Heart right ventricle (tissue), 16 donors: ENCODE results near the gene ARHGEF7. TPM values are rescaled to one million over a fixed set of nuclear protein-coding genes. Genes with fewer than 3 reads are reported as not detected.
A peak's percentile ranks its signal among the peaks of the same experiment; 100 is the strongest.

Experiments used
- ATAC-seq, 8 donors: fragments of 200-7000 bp; cut with Tn5 transposase; one replicate each; pipeline ENCODE4 v1.9.1; 2020; ENCODE audit warnings: mild to moderate bottlenecking in 8 of 8, moderate library complexity in 8 of 8, moderate number of reproducible peaks in 1 of 8
- DNase-seq, 2 donors: peaks; one replicate each; pipeline ENCODE4 v3.0.0-alpha.2; 2020
- H3K27ac ChIP-seq, 10 donors: fragments of 200-600 bp; sonication (generic) in 2 of 10; one replicate each; pipeline versions ENCODE4 v1.5.0 to v1.8.0; 2020 to 2022; ENCODE audit warnings: mild to moderate bottlenecking in 3 of 10
- H3K27me3 ChIP-seq, 7 donors: fragments of 200-600 bp; one replicate each; pipeline ENCODE4 v1.8.0; 2021 to 2022; ENCODE audit warnings: mild to moderate bottlenecking in 2 of 7
- H3K36me3 ChIP-seq, 9 donors: fragments of 200-600 bp; sonication (generic) in 1 of 9; one replicate each; pipeline versions ENCODE4 v1.5.0 to v1.8.0; 2020 to 2022; ENCODE audit warnings: mild to moderate bottlenecking in 2 of 9
- H3K4me1 ChIP-seq, 9 donors: fragments of 200-600 bp; sonication (generic) in 1 of 9; one replicate each; pipeline versions ENCODE4 v1.5.0 to v1.8.0; 2020 to 2022; ENCODE audit warnings: mild to moderate bottlenecking in 4 of 9
- H3K4me3 ChIP-seq, 10 donors: fragments of 200-600 bp; sonication (generic) in 2 of 10; one replicate each; pipeline versions ENCODE4 v1.5.0 to v1.8.0; 2020 to 2022; ENCODE audit warnings: mild to moderate bottlenecking in 7 of 10, moderate library complexity in 2 of 10
- H3K9me3 ChIP-seq, 11 donors: fragments of 200-600 bp in 10 of 11; sonication (generic) in 2 of 11; one replicate each; pipeline versions ENCODE4 v1.5.0 to v1.8.0; 2013 to 2022; ENCODE audit warnings: mild to moderate bottlenecking in 2 of 11, control low read depth in 1 of 11, moderate library complexity in 1 of 11
- WGBS, 2 donors: extraction: QIAGEN DNeasy Blood & Tissue Kit; methylation state at CpG; one replicate each; pipeline ENCODE4 v1.1.7; 2013; ENCODE audit warnings: inconsistent platforms in 1 of 2; 5-methylcytosine and 5-hydroxymethylcytosine counted together
- intact Hi-C, 10 donors: fragments of 100-400 bp; cut with DNase I; formaldehyde crosslinking; loops; one replicate each; pipeline versions ENCODE4 v1.11.1 to v1.14.2; 2022
- polyA plus RNA-seq, 2 donors: library from polyadenylated mRNA; stranded (reverse); fragments of 200-250 nt; gene quantifications; one replicate each; pipeline ENCODE4 v1.2.3, GENCODE V29; 2013
- total RNA-seq, 10 donors: library from RNA; stranded (reverse); fragmentation: NEBNext Ultra II Directional in 3 of 10; extraction: Animal tissue kit (Norgen Biotek cat#: 25700) in 3 of 10; gene quantifications; one replicate each; pipeline versions ENCODE4 v1.2.1 to v1.2.4, GENCODE V29; 2021 to 2023
- TF ChIP-seq, protein P1 (sequence below), 9 donors: fragments of 200-600 bp; sonication (generic) in 2 of 9; IDR thresholded peaks; one replicate each; pipeline versions ENCODE4 v1.5.0 to v1.8.0; 2021 to 2022; ENCODE audit warnings: antibody characterized with exemption in 9 of 9, mild to moderate bottlenecking in 5 of 9, moderate library complexity in 1 of 9
- donor health status: Arrhythmogenic right ventricular cardiomyopathy.
- donor health status: ischemic (EF 13 %, LVEDD 7.1; RV severe dilation, severe dysfunction).
- donor health status: healthy with polysubstance abuse.
- donor health status: DM: no; HTN: yes; CAD: no.
- donor health status: DM: no; HTN: no; CAD: no.
- donor health status: ischemic (EF 25% LVEDD 6.9; RV normal size, moderate dysfunction).
- donor health status: ischemic (EF 25% LVEDD 5.7; RV mildly dilated, moderate dysfunction).
- donor health status: healthy.
- donor health status: DM: yes; HTN: yes; CAD: no.
- donor health status: Ischemic cardiomyopathy.
- donor health status: ischemic (EF 35%, LVEDD 5.7; RV mildly dilated, moderate dysfunction).
- donor health status: nonischemic (EF 11% LVEDD 7.7; RV severe dilation, severe dysfunction).
- donor health status: DM: yes; HTN: yes; CAD: no.
- donor health status: PGD.
- donor health status: ischemic (EF 29% LVEDD 5.4; RV normal size, mild dysfunction).
- donor health status: nonischemic (EF 23%, LVEDD 6.1; RV moderate dilation, normal function).

ARHGEF7 gene
- total and polyA plus RNA-seq, 12 donors, result 18.4 to 56.6 (median 43.1) TPM

DNA sequence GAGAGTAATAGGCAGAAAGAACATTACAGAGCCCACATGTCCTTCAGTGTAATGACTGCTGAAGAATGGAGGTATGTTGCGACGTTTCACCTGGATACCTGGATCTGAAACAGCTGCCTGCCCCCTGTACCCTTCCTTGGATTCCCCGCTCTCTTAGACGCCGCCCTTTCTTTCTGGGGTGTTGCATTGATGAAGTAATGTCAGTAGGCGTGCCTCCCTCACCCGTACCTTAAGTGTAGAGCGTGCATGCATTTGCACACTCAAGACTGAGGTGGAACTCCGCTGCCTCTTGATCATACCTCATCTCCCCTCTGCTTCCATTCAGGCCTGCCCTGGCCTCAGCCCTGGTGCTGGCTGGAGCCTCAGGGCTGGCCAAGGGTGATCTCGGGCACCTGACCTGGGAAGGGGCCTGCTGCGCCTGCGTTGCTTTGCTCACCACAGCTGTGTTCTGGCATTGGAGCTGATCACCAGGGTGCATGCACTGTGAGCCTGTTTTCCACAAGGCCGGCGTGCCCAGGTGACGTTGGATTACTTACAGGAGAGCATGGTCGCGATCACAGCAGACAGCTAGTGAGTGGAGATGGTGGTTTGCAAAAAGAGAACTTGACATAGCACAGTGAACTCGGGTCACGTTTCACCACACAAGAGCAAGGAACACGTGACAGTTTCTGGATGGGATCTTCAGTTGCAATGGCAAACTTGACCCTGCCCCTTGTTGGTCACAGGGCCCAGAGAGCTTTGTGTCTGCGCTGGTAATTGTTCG is 99.0 kb downstream of the ARHGEF7 start:
- ATAC-seq (no peak), DNase-seq (no peak)
- WGBS, 2 donors, result 77 to 79% methylated on average over 22 of the region's 22 CpGs
- H3K36me3 ChIP-seq, result peaks cover 0 to 22% (median 0%) of the 10 kb centered on the region in 9 donors
- no peak overlapping the region for H3K27ac ChIP-seq
- peaks cover 8 to 100% (median 87%) of the 10 kb centered on the region in 9 donors for H3K4me1 ChIP-seq
- TF ChIP-seq, protein P1, sequence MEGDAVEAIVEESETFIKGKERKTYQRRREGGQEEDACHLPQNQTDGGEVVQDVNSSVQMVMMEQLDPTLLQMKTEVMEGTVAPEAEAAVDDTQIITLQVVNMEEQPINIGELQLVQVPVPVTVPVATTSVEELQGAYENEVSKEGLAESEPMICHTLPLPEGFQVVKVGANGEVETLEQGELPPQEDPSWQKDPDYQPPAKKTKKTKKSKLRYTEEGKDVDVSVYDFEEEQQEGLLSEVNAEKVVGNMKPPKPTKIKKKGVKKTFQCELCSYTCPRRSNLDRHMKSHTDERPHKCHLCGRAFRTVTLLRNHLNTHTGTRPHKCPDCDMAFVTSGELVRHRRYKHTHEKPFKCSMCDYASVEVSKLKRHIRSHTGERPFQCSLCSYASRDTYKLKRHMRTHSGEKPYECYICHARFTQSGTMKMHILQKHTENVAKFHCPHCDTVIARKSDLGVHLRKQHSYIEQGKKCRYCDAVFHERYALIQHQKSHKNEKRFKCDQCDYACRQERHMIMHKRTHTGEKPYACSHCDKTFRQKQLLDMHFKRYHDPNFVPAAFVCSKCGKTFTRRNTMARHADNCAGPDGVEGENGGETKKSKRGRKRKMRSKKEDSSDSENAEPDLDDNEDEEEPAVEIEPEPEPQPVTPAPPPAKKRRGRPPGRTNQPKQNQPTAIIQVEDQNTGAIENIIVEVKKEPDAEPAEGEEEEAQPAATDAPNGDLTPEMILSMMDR (IDR thresholded peaks at IDR 0.05), result no peak
- H3K4me3 ChIP-seq, result no peak overlapping the region
- no peaks in the 10 kb centered on the region for H3K9me3 ChIP-seq
- intact Hi-C loops, result loop anchor here in 4 of 10 donors (5.0 to 10.0 kb wide), 3 partner anchors 37 to 299 kb away; partner anchors contain the start of gene ANKRD10 (in 3 of the 4)
- H3K27me3 ChIP-seq, result no peaks in the 10 kb centered on the region

DNA sequence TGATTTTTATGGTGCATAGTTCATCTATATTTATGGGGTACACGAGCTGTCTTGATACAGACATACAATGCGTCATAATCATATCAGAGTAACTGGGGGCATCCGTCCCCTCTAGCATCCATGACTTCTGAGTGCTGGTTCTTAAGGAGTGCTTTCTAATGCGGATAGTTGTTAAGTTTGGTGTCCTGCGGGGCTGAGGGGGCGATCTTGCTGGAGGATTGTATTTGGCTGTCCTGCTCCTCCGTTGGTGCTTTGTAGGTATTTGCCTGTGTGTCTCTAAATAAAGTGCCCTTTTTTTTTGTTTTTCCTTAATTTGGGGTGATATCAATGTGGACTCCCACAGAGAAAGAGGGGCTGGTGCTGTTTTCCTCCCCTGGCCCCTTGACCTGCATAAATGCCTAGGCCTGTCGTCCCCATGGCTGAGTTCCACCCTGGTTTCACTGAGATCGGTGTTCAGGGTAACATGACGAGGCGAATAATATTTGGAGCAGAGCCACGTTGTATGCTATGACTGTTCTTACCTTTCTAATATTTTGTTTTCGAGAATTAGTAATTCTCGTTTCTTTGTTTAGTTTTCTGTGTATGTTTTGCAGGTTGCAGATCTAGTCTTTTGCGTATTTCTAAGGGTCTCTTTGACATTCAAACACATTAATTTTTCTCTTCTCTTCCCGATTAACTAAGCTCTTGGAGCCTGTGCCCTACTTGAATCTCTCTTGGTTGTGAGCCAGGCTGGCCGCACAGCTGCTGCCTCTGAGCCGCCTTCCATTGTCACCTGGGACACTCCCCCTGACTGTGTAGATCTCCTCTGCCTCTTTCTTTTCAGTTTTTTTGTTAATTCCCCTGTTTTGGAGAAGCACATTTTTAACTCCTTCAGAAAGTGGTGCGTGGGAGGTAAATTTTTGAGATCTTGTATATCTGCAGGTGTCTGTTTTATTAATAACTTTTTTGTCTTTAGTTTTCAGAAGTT is 100.3 kb downstream of the ARHGEF7 start:
- Histone ChIP-seq H3K4me3 (no peak overlapping the region), H3K4me1 (peaks cover 12 to 100% (median 84%) of the 10 kb centered on the region in 9 donors), H3K9me3 (no peaks in the 10 kb centered on the region), H3K27me3 (no peaks in the 10 kb centered on the region), H3K36me3 (peaks cover 0 to 23% (median 0%) of the 10 kb centered on the region in 9 donors), H3K27ac (peak overlapping the region in 3 of 10 donors; percentile 5 to 39 (median 23))
- 70 to 72% methylated on average over 19 of the region's 19 CpGs for WGBS, 2 donors
- DNase-seq (no peak), ATAC-seq (peak in 1 of 8 donors; percentile 27)
- TF ChIP-seq, protein P1 (IDR thresholded peaks at IDR 0.05), result no peak
- intact Hi-C loops, result loop anchor here in 7 of 10 donors (2.0 to 10.0 kb wide), 9 partner anchors 38 to 301 kb away; partner anchors contain the start of genes ANKRD10 (in 3 of the 7) and ARHGEF7 (in 2 of the 7)

DNA sequence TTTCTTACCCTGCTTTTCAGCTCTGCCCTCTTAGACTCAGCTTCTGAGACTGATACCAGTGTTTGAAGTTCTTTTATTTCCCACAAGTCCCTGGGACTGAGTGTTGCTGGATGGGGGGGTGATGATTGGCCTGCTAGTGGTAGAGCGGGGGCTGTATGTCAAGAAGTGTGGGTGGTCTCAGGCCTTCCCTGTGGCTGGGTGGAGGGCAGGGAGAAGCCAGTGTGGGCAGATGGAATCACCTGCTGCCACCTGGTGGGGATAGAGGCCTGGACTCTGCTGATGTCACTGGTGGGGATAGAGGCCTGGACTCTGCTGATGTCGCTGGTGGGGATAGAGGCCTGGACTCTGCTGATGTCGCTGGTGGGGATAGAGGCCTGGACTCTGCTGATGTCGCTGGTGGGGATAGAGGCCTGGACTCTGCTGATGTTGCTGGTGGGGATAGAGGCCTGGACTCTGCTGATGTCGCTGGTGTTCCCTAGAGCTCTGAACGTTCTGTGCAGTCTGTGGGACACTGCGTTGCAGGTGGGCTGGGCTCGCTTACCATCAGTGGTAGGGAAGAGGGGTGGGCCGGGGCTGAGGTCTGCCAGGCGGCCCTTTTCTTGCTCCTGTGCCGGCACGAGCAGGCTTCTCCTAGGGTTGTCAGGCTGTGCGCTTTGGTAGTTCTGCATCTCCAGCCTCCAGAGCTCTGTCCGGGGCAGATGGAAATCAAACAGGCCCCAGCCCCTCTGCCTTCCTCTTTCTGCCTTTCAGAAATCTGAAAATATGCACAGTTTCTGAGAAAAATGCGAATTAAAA is 101.3 kb downstream of the ARHGEF7 start:
- peak in 1 of 2 donors; percentile 43 for DNase-seq
- peak; percentile 41 to 63 (median 52) for ATAC-seq
- H3K9me3 ChIP-seq, result no peaks in the 10 kb centered on the region
- no peak overlapping the region for H3K4me3 ChIP-seq
- intact Hi-C loops, result loop anchor here in 7 of 10 donors (2.0 to 10.0 kb wide), 9 partner anchors 39 to 302 kb away; partner anchors contain the start of genes ANKRD10 (in 3 of the 7) and ARHGEF7 (in 2 of the 7)
- peak overlapping the region in 5 of 10 donors; percentile 10 to 51 (median 23) for H3K27ac ChIP-seq
- peaks cover 0 to 28% (median 0%) of the 10 kb centered on the region in 9 donors for H3K36me3 ChIP-seq
- no peaks in the 10 kb centered on the region for H3K27me3 ChIP-seq
- 82% methylated on average over 14 to 15 of the region's 15 CpGs for WGBS, 2 donors
- peaks cover 9 to 95% (median 78%) of the 10 kb centered on the region in 9 donors for H3K4me1 ChIP-seq
- TF ChIP-seq, protein P1 (IDR thresholded peaks at IDR 0.05), result peak in 8 of 9 donors; percentile 16 to 62 (median 50)
